Kidney glomerular epithelial cell (primary cell): Measurements from ENCODE around the gene LRRC8D.

Experiments
- DNase-seq: peaks from one replicate; lab custom pipeline; 2025; lab: John Stamatoyannopoulos, UW

Gene LRRC8D

GRCh38 chr1:89941110-89941766 lies 120.4 kb downstream of the LRRC8D start:
- no peak for DNase-seq

- DNase-seq: no peak
Measured at GRCh38 chr1:89942014-89942413, 121.2 kb downstream of the LRRC8D start.

GRCh38 chr1:89942825-89943658 lies 122.2 kb downstream of the LRRC8D start:
- DNase-seq: no peak

- DNase-seq: no peak
Measured at GRCh38 chr1:89943846-89944781, 123.3 kb downstream of the LRRC8D start.

GRCh38 chr1:89945852-89946476 lies 125.1 kb downstream of the LRRC8D start:
- no peak for DNase-seq

GRCh38 chr1:89946532-89946931 lies 125.7 kb downstream of the LRRC8D start:
- DNase-seq: no peak

GRCh38 chr1:89948722-89949345 lies 128.0 kb downstream of the LRRC8D start:
- no peak for DNase-seq

- peak; percentile 27 for DNase-seq
Measured at GRCh38 chr1:89949991-89950624, 129.3 kb downstream of the LRRC8D start.

- DNase-seq: no peak
Measured at GRCh38 chr1:89950703-89951102, 129.9 kb downstream of the LRRC8D start.

GRCh38 chr1:89951766-89952604 lies 131.2 kb downstream of the LRRC8D start:
- peak; percentile 83 for DNase-seq

GRCh38 chr1:89952605-89953130 lies 131.8 kb downstream of the LRRC8D start:
- no peak for DNase-seq

- DNase-seq: peak; percentile 97
Measured at GRCh38 chr1:89953131-89953626, 132.3 kb downstream of the LRRC8D start.

GRCh38 chr1:89953929-89954328 lies 133.1 kb downstream of the LRRC8D start:
- DNase-seq: no peak

- no peak for DNase-seq
Measured at GRCh38 chr1:89954401-89954800, 133.6 kb downstream of the LRRC8D start.

- DNase-seq: no peak
Measured at GRCh38 chr1:89955311-89956205, 134.7 kb downstream of the LRRC8D start.

GRCh38 chr1:89957107-89957506 lies 136.3 kb downstream of the LRRC8D start:
- DNase-seq: no peak

- DNase-seq: no peak
Measured at GRCh38 chr1:89958851-89959654, 138.2 kb downstream of the LRRC8D start.

GRCh38 chr1:89959719-89960118 lies 138.9 kb downstream of the LRRC8D start:
- DNase-seq: no peak
